ENCODE measurements around the gene SCAMP3. TPM values are rescaled to one million over a fixed set of nuclear protein-coding genes. Genes with fewer than 3 reads are reported as not detected.
"Not testable (repeated sequence)": the region's sequence is repeated elsewhere in the genome, so short reads cannot be mapped to it uniquely, and the experiment has no call there.

SCAMP3 gene
- total and polyA plus RNA-seq, 2 of the 4 experiments (the other 2 are of a cell fraction), result 30.5 to 118 TPM

- BruUV-seq (replicated peaks); CTCF ChIA-PET; H3K27ac ChIP-seq (ENCODE audit: insufficient read depth, low read length); H3K9ac ChIP-seq (ENCODE audit: low read depth, low read length); H3K9me1 ChIP-seq (ENCODE audit: insufficient read depth, low read length); H3K4me2 ChIP-seq (ENCODE audit: low read depth, low read length); DNase-seq; H3K56ac ChIP-seq (ENCODE audit: extremely low read depth, insufficient read depth, low read length); intact Hi-C loops (cut with micrococcal nuclease); H2AK5ac ChIP-seq (ENCODE audit: low read depth, low read length); POLR2A ChIA-PET (ENCODE audit: unreplicated experiment); H3K9me3 ChIP-seq (ENCODE audit: control insufficient read depth, insufficient read depth, low read length); H2BK120ac ChIP-seq (ENCODE audit: low read depth, low read length); H2BK20ac ChIP-seq (ENCODE audit: low read depth, low read length); H2BK15ac ChIP-seq (ENCODE audit: low read depth, low read length); H3K14ac ChIP-seq (replicated peaks; ENCODE audit: low read depth, low read length); H3K18ac ChIP-seq (ENCODE audit: low read depth, low read length); H2BK5ac ChIP-seq (ENCODE audit: low read depth, low read length, poor library complexity, severe bottlenecking); in situ Hi-C loops (cut with MboI; ENCODE audit: low sequenced_read_pairs); H4K20me1 ChIP-seq (ENCODE audit: insufficient read depth, low read length); H3K23ac ChIP-seq (ENCODE audit: low read depth, low read length); dilution Hi-C loops (cut with HindIII; ENCODE audit: low sequenced_read_pairs, unreplicated experiment); H2AFZ ChIP-seq (replicated peaks; ENCODE audit: low read length, poor library complexity); H3K4me3 ChIP-seq (ENCODE audit: insufficient read depth, low read depth, low read length); H3K4ac ChIP-seq (ENCODE audit: low read depth, low read length); H3K27me3 ChIP-seq (ENCODE audit: control insufficient read depth, insufficient read depth, low read length); ATAC-seq (ENCODE audit: low read depth); H4K91ac ChIP-seq (ENCODE audit: insufficient read depth, low read depth, low read length); H4K8ac ChIP-seq (ENCODE audit: low read depth in 2 of 2, low read length in 2 of 2); H2AK9ac ChIP-seq (replicated peaks; ENCODE audit: low read depth, low read length, poor library complexity); H4K5ac ChIP-seq (ENCODE audit: low read depth, low read length): not testable (repeated sequence)
- 75% methylated on average over 2 of the region's 7 CpGs; no CpG with 5 or more reads in 1 of the 2 experiments for WGBS, 2 experiments (ENCODE audit: extremely low coverage in 2 of 2, insufficient read length in 1 of 2)
- peaks cover 13 to 24% of the 10 kb centered on the region in 2 experiments for H3K79me1 ChIP-seq (ENCODE audit: low read depth in 1 of 2, low read length in 2 of 2)
- H3K4me1 ChIP-seq (ENCODE audit: control insufficient read depth, insufficient read depth, low read length), result peaks cover 13% of the 10 kb centered on the region
- peaks cover 12% of the 10 kb centered on the region for H3K36me3 ChIP-seq (ENCODE audit: control insufficient read depth, insufficient read depth, low read length)
Observed at GRCh38 chr1:155212051-155212440, 50.1 kb downstream of the SCAMP3 start.

- ATAC-seq (ENCODE audit: low read depth); dilution Hi-C loops (cut with HindIII; ENCODE audit: low sequenced_read_pairs, unreplicated experiment); intact Hi-C loops (cut with micrococcal nuclease): not testable (repeated sequence)
Observed at GRCh38 chr1:155211381-155212050, 50.6 kb downstream of the SCAMP3 start.

More at GRCh38 chr1:155211381-155212050, 50.6 kb downstream of the SCAMP3 start:
- H2AFZ ChIP-seq (replicated peaks; ENCODE audit: low read length, poor library complexity); H4K5ac ChIP-seq (ENCODE audit: low read depth, low read length); H2BK120ac ChIP-seq (ENCODE audit: low read depth, low read length); H3K4me2 ChIP-seq (ENCODE audit: low read depth, low read length); H3K23ac ChIP-seq (ENCODE audit: low read depth, low read length); H4K20me1 ChIP-seq (ENCODE audit: insufficient read depth, low read length); H3K4ac ChIP-seq (ENCODE audit: low read depth, low read length); H4K91ac ChIP-seq (ENCODE audit: insufficient read depth, low read depth, low read length); H2AK5ac ChIP-seq (ENCODE audit: low read depth, low read length); H2BK20ac ChIP-seq (ENCODE audit: low read depth, low read length); H3K56ac ChIP-seq (ENCODE audit: extremely low read depth, insufficient read depth, low read length); H3K4me3 ChIP-seq (ENCODE audit: insufficient read depth, low read depth, low read length); BruUV-seq (replicated peaks); in situ Hi-C loops (cut with MboI; ENCODE audit: low sequenced_read_pairs); H3K9me1 ChIP-seq (ENCODE audit: insufficient read depth, low read length); H3K18ac ChIP-seq (ENCODE audit: low read depth, low read length); H2BK5ac ChIP-seq (ENCODE audit: low read depth, low read length, poor library complexity, severe bottlenecking); CTCF ChIA-PET; H2BK15ac ChIP-seq (ENCODE audit: low read depth, low read length); H3K9ac ChIP-seq (ENCODE audit: low read depth, low read length); H3K27me3 ChIP-seq (ENCODE audit: control insufficient read depth, insufficient read depth, low read length); POLR2A ChIA-PET (ENCODE audit: unreplicated experiment); DNase-seq; H2AK9ac ChIP-seq (replicated peaks; ENCODE audit: low read depth, low read length, poor library complexity); H3K9me3 ChIP-seq (ENCODE audit: control insufficient read depth, insufficient read depth, low read length); H3K27ac ChIP-seq (ENCODE audit: insufficient read depth, low read length); H4K8ac ChIP-seq (ENCODE audit: low read depth in 2 of 2, low read length in 2 of 2); H3K14ac ChIP-seq (replicated peaks; ENCODE audit: low read depth, low read length): not testable (repeated sequence)
- WGBS, 2 experiments (ENCODE audit: extremely low coverage in 2 of 2, insufficient read length in 1 of 2), result no CpG with 5 or more reads among the region's 13 CpGs
- Histone ChIP-seq H3K4me1 (ENCODE audit: control insufficient read depth, insufficient read depth, low read length) (peaks cover 15% of the 10 kb centered on the region), H3K79me1 (ENCODE audit: low read depth in 1 of 2, low read length in 2 of 2) (peaks cover 13 to 24% of the 10 kb centered on the region in 2 experiments), H3K36me3 (ENCODE audit: control insufficient read depth, insufficient read depth, low read length) (peaks cover 10% of the 10 kb centered on the region)
